NCI-H748 (cell line): ENCODE results near the gene GNAS.

Experiments
- DNase-seq: peaks from one replicate; lab custom pipeline; 2025; ENCODE audit not compliant: unreplicated experiment; lab: John Stamatoyannopoulos, UW

GNAS gene

DNA sequence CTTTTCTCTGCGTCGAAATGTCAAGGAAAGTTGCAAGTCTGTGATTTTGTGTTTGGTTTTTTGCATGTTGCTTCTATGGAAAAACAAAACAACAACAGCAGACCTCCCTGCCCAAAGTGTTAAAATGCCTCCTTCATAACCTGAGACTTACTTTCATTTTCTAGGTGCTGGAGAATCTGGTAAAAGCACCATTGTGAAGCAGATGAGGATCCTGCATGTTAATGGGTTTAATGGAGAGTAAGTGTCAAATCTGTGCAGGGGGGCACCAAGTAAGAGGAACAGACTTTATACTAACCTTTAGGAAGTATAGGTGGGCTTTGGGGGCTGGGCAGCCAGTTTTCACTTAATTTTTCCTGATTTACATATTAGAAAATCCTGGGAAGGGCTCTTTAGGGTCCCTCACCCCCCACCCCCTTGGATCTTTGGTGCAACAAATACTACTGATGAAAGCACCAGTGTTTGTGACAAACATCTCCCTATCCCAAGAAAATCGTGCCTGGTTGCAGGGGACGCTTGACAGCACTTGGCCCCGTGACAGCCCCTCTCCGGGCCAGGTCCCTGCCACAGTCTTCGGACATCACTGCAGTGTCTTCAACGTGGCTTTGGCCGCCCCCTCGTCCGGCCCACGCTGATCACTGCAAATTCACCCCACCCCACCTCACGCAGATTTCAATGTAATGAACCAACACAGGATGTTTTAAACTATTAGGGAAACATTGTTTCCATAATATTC, 43.1 kb downstream of the GNAS start:
- DNase-seq, result no peak

DNA sequence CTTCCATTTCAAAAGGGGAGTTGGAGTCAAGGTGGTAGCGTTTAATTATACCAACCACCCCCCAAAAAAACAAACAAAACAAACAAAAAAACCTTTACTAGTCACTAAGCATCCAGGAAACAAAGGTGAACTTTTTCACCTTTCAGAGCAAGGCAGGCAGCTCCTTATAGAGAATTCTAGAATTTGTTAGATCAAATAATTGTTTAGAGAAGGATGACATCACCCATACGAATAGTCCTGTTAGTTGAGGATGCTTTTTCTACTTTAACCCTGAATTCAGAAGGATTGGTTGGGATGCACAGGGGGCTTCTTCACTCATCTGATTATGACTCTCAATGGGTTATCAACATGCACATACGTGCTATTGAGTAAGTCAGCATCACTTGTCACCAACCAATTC, 44.3 kb downstream of the GNAS start:
- DNase-seq, result no peak

DNA sequence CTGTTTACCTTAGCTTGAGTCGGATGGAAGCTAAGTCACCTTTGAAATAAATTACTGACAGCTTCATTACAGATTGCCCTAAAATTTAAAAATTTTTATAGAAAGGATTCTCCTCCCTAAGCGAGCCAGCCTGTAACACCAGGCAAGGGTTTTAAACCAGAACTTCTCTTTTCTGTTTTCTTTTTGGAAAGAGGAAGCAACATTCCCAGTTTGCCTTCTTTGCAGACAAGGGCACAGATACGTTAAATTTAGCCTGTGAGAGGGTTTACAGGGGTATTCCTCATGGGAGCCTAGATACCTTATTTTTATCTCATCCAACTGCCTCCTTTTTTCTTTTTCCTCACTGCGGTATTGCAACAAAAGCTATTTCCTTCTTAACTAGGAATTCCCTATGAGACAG, 45.0 kb downstream of the GNAS start:
- no peak for DNase-seq

DNA sequence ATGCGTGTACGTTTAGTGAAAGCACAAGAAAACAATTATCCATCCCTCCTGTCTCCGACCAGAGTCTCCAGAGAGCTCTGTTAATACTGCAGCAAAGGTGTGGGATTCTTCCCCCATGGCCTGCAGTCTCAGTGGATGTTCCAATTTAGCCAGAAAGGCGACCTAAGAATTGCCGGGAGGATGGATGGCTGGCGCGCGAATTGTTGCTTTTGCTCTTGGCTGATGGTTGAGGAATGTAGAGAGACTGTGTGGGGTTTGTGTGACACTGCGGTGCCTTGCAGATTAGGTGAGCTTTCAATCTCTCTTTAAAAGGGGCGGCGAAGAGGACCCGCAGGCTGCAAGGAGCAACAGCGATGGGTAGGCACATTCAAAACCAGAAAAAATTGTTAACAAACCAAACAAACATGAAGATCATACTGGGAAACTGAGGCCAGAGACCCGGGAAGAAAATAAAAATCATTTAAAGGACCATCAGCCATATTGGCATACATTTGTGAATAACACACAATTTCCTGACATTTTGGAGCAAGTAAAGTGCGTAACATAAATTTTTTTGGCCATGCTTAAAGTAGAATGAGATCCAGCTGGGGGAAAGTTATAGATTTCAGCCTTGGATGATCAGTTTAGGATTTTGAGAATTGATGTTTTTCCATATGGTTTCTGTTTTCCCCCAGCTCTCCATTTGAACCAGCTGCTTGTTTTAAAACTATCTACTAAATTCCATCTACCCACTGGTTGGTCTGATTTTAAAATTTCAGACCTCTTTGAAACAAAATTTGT, 46.3 kb downstream of the GNAS start:
- DNase-seq, result no peak

DNA sequence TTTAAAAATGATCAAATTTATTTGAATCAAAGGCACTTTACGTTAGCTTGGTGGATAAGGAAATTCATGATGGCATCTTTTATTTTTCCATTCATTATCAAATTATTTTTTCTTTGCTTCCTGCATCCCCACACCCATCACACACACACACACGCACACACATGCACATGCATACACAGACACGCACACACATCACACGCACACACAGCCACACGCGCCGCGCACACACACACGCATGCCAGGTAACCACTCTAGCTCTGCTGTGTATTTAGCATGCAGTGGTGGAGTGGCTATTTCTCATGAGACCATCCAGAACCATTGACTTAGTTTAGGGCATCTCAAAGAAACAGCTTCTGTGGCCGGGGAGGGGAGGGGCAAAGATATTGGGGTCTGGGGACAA, 47.0 kb downstream of the GNAS start:
- no peak for DNase-seq

DNA sequence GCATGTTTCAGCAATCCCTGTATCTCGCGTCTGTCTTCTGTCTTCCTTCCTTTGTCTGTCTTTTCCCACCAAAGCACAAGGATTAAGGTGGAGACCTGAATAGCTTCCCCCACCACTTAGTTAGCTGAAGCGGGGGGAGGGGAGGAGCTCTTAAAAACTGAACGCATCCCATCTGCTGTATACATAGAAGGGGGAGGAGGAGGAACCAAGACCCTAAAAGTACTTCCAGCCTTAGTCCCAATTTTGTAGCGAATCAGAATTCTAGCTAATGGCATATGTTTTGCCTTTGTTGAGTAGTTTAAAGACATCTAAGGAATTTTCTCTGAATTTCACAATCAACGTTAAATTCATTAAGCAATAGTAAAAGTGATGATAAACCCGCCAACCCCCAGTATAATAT, 47.9 kb downstream of the GNAS start:
- no peak for DNase-seq

DNA sequence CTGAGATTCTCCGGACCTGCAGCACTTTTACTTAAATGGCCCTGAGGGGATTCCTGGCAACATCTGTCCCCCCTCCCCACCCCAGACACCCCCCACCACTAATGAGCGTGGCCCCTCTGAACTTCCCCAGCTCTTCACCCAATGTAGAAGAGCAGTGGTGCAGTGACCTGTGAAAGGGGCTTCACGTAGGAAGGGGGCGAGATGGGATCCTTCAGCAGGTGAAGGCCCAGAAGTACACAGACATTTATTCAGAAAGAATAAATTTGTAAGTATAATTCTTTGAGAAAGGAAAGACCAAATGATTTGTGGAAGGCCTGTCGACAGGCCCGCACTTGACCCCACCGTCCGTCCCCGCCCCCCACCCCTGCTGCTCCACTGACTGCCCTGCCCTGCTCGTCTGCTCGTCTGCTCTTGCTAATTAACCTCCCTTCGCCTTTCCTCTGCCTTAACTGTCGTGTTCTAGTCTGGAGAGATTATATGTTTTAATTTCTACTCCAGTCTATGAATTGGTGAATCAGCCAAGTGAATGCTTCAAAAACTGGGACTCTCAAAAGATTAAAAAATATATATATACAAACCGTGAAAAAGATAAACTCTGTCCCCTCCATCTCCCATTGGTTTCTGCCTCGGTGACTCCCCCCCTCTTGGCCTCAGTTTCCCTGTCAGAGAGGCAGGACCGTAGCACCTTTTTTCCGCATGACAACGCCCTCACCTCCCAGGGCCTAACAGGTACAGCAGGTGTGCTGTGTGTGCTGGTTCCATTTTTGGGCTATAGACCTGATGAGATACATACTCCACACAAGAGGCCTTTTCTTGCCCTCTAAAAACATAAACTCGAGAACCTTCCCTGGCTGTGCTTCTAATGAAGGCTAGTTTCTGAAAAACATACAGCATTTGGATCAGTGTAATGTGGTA, 49.2 kb downstream of the GNAS start:
- DNase-seq, result no peak

DNA sequence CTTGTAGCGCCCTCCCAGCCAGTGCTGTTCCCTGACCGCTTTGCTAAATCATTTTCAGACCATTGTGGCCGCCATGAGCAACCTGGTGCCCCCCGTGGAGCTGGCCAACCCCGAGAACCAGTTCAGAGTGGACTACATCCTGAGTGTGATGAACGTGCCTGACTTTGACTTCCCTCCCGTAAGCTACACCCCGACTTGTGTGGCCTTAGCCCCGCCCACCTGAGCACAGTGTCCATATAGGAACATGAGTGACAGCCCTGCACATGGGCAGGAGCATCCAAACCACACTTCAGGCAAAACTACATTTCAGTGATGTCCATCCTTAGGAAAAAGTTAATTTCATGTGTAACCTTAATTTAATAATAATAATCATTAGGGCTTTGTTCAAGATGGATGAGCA, 51.1 kb downstream of the GNAS start:
- DNase-seq, result no peak

DNA sequence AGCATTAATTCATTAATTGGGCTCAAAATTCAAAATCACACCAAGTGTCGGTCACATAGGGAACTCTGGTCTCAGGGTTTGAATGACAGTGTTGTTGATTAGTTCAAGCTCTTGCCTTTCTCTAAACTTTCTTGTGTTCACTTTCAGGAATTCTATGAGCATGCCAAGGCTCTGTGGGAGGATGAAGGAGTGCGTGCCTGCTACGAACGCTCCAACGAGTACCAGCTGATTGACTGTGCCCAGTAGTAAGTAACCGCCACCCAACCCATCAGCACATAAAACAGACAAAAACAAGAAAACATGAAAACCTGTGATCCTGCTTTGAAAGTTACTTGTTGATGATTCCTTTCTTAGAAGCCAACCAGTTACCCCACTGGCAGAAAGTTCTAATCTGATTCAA, 52.7 kb downstream of the GNAS start:
- DNase-seq, result no peak

DNA sequence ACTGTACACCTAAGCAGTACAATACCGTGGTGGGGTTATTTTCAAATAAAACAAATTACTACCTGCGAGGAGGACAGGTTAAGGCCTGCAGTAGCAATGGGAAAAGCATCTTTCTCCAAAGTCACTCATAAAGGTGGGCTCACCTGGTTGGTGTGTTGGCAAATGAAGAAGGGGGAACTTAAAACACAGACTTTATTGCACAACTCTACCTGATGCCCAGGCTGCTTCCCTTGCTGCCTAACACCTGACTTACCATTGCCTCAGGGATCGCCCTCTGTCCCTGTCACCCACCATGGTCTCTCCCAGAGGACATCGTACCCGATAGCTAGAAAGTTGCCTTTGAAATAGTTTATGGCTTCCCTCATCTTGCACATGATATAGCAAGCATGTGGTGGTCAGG, 53.6 kb downstream of the GNAS start:
- DNase-seq, result no peak

DNA sequence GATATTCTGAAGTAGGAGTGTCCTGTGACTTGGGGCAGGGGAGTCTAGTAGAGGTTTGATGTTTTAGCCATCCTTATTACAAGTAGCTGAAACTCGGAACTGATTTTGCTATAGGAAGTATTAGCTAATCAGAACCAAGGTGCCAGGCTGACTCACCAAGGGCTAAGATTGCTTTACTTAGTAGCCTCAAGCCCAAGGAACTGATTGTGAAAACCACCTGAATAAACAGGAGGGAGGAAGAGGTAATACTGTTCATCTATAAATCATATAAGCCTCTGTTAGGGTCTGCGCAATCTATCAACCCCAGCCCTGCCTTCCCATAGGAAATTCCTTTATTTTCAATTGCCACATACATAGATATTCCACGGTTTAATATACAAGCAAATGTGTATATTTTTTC, 54.4 kb downstream of the GNAS start:
- DNase-seq, result no peak

DNA sequence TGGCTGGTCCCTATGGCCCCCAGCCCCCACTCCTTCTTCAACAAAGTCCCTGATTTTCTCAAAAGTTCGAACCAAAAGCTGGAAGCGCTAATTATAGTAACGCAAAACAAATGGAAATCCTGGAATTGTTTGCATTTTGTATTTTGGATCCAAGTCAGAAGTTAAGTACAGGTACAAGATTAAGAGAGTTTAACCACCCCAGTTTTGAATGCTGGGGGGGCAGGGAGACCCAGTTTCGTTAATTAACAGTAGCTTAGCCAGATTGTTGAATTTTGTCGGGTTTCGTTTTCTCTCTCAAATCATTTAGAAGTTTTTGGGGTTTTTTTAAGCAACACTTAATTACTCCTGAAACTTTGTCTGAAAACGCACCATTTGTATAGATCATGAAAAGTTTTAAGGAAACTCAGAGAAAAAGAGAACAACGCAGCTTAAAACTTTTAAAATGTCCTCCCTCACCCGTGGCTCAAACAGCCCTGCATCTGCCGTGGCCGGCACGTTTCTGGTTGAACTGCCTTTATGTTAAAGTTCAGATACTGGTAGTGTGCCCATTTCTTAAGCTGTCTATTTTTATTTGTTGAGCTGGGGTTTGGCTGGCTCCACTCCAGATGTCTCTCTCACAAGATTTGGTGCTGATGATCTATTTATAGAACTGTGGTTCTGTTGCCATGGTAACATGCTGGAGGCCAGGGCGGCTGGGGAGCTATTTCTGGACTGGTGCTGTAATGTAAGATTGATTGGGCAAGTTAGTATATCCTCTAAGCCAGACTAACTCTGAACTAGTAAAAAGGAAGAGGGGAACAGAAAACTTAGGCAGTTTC, 55.0 kb downstream of the GNAS start:
- DNase-seq, result peak; percentile 25

DNA sequence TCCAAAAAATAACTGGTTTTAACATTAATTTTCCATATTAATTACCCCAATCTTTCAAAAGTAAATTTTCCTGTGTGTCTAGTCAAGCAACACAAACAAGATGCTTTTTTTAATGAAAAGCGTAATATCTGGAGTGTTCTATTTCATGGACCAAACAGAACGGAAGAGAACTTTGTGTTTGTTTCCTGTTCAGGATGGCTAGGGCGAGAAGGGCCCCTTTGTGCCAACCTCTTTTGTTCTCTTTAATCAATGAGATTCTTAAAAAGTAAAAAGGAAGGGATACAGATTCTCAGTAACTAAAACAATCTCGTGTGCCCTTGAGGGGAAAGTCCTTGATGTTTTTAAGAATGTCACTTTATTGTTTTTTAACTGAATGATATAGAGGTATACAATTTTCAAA, 55.7 kb downstream of the GNAS start:
- DNase-seq, result no peak

DNA sequence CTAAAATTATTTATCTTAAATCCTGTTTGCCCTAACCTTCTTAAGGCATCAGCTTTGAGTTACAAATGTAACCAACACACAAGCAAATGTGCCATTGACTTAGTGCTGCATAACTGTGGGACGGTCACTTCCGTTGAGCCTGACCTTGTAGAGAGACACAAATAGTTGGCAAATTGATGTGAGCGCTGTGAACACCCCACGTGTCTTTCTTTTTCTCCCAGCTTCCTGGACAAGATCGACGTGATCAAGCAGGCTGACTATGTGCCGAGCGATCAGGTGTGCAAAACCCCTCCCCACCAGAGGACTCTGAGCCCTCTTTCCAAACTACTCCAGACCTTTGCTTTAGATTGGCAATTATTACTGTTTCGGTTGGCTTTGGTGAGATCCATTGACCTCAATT, 56.4 kb downstream of the GNAS start:
- DNase-seq, result no peak

DNA sequence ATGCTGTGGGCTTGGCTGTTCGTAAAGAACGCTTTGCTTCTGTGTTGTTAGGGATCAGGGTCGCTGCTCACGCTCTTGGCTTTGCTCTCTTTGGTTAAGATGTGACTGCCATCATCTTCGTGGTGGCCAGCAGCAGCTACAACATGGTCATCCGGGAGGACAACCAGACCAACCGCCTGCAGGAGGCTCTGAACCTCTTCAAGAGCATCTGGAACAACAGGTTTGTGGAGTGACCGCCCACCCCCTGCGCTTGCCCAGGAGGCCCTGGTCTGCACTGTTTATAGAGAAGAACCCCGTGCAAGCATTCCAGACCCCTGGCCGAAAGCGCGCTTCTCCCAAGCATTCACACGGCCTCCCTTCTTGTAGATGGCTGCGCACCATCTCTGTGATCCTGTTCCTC, 57.1 kb downstream of the GNAS start:
- no peak for DNase-seq

DNA sequence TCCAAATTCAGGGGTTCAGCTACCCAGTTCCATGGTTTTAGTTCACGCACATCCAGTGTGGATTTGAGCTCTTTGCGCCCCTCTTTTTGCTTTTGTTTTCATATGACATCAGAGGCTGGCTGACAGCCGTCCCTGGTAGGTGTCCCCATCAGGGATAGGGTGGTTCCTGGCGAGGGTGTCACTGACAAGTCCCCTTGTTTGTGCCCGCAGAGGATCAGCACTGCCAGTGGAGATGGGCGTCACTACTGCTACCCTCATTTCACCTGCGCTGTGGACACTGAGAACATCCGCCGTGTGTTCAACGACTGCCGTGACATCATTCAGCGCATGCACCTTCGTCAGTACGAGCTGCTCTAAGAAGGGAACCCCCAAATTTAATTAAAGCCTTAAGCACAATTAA, 58.0 kb downstream of the GNAS start:
- no peak for DNase-seq

DNA sequence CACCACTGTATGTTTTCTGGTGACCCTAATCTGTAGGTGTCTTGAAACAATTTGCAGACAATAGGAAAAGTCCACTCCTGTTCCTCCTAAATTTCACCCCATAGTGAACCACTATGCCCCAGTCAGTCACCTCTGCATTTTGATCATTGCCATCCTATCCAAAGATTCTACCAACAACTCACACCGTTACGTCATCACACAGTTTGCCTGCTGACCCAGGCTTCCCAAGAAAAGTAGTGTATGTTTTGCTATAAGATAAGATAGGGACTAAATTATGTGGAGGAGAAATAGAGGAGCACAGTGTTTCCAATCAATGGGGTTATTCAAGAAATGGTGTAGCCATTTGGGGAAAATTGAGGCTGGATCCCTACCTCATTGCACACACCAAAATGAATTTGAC, 58.8 kb downstream of the GNAS start:
- no peak for DNase-seq

DNA sequence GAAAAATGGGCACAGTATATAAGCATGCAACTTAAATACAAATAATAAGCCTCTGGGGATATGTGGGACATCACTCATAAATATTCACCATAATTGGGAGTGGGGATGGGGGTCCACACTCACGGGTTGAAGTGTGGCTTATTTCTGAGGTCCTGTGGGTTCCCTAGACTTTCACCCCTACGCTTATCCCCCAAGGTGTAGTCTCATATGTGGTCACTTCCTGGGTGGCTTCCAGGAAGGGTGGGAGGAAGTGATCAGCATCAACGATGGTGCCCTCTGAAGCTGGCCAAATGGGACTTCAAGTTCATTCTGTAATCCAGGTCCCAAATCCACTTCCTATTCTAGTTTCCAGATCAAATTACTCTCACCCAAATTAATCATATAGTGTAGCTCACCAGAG, 59.5 kb downstream of the GNAS start:
- DNase-seq, result no peak

DNA sequence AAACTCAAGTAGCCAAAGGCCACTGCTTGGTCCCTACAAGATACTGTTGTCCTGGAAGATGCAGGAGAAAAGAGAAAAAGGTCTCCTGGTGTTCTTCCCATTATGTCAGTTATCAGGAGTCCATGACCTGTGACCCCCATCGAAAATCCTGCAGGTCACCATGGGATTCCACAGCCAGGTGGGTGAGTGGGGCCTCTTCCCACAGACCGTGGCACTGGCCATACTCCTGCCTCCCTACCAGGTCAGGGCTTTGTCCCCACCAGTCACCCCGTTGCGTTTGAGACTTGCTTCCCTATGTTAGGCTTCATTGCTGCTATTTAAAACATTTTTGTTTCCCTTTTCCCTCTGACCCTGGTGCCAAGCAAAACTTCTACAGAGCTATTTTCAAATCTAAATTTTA, 60.6 kb downstream of the GNAS start:
- DNase-seq, result no peak

DNA sequence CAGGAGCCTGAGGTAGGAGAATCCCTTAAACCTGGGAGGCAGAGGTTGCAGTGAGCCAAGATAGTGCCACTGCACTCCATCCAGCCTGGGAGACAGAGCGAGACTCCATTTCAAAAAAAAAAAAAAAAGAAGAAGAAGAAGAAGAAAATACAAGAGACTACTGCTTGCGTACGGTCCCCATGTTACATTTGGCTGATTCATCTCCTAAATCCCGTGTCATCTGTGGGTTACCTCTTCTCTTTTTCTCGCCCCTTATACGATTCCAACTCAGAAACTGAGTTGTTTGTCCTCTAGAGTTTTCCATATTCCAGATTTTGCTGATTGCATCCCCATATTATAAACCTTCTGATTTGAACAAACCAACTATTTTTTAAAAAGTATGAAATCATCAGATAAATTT, 66.1 kb downstream of the GNAS start:
- no peak for DNase-seq

DNA sequence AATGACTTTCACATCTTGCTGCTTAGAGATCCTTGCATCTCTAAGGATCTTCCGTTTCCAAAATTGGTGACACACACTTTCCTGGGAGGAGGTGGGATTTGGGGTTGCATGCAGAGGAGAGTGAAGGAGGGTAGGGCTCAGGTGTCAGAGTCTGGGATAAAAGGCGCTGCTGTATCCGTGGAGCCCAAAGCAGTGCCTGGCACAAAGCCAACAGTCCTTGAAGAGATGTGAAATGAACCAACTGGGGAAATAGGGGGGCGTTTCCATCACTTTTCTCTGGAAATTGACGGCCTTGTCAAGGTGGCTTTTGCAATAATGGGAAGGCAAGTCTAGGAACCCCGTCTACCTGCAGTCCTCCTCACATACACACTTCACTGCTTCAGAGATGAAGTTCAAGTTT, 69.0 kb downstream of the GNAS start:
- DNase-seq, result peak; percentile 84
